Measurements from ENCODE around the gene TACC3.
A peak's percentile ranks its signal among the peaks of the same experiment; 100 is the strongest.

Gene TACC3

DNA sequence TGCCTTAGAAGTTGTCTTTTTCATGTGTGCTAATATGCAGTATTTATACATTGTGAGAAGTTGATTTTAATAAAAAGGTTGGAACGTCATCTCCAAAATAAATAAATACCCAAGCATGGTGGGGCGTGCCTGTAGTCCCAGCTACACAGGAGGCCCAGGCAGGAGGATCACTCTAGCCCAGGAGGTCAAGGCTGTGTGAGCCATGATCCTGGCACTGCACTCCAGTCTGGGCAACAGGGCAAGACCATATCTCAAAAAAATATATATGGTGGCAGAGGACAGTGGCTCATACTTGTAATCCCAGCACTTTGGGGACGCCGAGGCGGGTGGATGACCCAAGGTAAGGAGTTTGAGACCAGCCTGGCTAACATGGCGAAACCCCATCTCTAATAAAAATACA is 15.6 kb upstream of the TACC3 start:
- DNase-seq, result no peak

DNA sequence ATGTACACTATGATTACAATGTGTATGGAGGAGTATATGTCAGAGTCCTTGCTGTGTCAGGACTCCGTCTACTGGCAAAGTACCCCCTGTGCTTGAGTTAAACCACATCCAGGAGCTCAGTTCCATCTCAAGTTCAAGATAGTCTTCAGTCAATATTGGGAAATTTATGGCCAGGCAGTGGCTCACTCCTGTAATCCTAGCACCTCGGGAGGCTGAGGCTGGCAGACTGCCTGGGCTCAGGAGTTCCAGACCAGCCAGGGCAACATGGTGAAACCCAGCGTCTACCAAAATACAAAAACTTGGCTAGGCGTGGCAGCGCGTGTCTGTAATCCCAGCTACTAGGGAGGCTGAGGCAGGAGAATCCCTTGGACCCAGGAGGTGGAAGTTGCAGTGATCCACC is 15.0 kb upstream of the TACC3 start:
- no peak for DNase-seq

DNA sequence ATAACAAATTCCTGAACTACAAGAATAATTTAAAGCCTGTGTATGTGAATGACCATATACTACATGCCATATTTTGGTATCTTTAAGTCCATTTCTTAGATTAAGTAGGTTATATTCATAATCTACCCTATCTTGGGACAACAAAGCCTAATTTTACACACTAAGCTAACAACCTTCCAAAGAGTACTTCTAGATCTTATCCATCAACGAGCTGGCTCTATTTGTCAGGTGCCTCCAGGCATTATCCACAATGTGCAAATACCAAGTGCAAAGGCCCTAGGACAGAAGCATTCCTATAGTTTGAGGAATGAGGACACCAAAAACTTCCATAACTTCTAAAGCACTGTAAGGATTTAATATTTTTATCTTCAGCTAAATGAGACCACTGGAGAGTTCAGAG is 12.7 kb upstream of the TACC3 start:
- DNase-seq, result no peak

DNA sequence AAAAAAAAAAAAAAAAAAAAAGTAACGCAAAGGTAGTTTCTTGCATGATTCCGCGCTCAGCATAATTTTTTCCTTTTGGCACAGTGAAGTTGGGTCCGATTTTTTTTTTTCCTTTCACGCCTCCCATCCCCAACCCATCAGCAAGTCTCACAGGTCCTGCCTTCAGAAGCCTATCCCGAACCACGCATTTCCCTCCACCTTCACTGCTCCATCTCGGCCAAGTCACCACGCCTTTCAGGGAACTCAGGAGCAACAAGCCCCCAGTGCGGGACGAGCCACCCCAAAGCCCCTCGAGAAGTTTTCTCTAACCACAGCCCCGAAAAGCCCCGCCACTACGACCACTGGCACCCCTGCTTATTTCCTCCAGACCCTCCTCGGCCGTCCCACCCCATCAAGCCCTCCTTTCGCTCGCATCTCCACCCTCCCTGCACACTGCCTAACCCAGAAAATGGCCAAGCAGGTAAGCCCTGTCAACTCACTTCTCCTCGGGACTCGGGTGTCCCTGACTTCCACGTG is 10.2 kb upstream of the TACC3 start:
- DNase-seq, result no peak

DNA sequence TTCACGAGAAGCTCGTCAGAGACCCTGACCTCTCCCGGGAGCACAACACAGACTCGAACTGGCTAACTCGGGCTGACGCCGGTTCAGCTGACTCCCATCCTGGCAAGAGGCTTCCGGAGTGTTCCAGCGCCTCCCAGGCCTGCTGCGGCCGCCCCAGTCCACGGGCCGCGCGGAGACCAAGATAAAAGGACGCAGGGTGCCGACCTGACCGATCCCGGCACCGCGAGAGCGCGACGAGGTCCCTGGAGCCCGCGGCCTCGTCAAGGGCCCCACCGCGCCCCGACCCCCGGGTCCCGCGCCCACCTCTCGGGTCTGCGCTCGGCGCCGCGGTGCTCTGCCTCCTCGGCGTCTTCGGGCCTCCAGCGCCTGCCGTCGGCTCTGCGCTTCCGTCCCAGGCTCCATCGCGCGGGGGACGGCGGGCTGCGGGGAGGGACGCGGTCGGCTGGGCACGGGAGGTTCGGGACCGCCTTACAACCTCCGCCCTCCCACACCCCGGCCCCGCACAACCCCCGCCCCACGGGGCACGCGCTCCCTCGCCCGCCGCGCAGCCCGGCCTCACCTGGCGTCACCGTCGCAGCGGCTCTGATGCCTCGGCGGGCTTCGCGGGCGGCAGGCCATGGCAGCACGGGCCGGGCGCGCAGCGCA is 9.6 kb upstream of the TACC3 start:
- DNase-seq, result peak; percentile 37

DNA sequence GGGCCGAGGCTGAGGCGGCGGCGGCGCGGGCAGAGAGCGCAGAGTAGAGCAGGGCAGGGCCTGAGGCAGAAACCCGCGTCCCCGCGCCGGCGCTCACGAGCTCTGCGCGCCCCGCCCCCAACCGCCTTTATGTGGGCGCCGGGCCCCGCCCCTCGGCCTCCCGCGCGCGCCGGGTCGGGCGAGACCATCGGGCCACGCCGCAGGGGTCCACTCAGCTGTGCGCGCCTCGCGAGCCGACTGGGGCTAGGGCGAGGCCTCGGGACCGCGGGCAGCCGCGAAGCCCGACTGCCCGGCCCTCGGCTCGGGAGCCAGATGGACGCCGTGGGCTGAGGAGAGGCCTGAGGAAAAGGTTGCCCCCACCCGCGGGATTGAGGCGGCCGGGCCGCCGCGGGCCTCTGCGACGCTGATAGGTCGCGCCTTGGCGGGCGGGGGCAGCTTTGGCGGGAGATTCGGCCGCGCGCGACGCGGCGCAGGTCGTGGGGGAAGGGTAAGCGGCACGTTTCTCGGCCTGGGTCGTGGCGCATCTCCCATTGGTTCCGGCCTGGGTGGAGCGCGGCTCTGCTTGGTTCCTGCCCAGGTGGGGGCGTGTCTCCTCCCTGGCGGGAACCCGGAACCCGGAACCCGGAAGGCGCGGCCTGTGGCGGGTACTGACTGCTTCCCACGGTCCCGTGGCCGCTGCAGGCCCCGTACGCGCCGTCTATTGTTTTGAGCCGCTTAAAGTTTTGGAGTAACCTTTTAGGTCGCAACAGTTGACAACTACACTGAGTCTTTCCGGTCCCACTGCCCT is 8.9 kb upstream of the TACC3 start, which contains the start of gene SLBP:
Gene SLBP (minus strand): TSS at position 104 of the 787 bp plus-strand sequence. CDS start 131 bp downstream, outside the sequence.
- peak; percentile 99 for DNase-seq

DNA sequence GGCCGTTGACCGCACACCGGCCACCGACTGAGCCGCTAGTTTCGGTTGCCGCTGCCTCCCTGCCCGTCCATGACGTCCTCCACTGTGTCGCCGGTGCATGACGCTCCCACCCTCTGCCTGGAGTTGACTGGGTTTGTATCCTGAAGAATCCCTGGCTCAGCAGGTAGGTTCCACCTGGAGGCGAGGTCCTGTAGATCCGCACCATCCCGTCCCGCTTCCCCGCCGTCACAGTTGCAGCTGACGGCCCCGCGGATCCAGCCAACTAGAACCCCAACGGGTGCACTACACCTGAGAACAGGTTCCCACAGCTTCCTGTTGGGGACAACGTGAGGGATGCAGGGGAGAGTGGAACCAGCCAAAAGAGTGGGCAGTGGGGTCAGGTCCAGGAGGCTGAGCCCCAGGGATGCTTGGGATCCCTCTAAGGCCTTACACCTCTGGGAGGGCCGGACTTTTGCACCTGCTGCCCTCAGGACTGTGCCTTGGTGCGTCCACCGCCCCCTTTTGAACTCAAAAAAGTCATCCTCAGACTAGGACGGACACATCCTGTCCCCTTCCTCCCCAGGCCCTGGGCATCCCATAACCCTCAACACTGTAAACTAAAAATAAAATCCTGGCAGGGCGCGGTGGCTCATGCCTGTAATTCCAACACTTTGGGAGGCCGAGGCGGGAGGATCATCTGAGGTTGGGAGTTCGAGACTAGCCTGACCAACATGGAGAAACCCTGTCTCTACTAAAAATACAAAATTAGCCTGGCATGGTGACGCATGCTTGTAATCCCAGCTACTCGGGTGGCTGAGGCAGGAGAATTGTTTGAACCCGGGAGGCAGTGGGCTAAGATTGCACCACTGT is 8.1 kb upstream of the TACC3 start:
- DNase-seq, result no peak

DNA sequence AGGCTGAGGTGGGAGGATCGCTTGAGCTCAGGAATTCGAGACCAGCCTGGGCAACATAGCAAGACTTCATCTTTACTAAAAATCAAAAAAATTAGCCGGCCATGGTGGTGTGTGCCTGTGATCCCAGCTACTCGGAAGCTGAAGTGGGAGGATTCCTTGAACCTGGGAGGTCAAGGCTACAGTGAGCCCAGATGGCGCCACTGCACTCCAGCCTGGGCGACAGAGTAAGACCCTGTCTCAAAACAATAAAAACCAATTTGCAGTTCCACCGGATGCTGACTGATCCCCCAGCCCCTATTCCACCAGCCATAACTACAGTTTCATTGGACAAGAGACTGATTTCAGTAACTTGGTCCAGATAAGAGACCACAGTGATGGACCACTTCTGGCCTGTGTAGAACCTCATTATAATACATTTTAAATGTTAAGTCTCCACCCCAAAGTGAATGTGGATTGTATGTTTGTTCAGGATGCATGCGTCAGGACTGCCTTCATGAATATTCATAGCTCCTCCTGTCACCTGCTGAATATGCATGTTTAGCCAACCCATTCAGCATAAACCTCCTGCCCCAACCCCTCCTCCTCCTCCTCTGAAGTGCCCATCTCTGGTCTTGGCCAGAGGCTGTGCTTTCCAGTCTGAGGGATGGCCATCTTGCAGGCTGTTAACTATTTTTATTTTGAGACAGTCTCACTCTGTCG is 6.9 kb upstream of the TACC3 start:
- DNase-seq, result no peak

DNA sequence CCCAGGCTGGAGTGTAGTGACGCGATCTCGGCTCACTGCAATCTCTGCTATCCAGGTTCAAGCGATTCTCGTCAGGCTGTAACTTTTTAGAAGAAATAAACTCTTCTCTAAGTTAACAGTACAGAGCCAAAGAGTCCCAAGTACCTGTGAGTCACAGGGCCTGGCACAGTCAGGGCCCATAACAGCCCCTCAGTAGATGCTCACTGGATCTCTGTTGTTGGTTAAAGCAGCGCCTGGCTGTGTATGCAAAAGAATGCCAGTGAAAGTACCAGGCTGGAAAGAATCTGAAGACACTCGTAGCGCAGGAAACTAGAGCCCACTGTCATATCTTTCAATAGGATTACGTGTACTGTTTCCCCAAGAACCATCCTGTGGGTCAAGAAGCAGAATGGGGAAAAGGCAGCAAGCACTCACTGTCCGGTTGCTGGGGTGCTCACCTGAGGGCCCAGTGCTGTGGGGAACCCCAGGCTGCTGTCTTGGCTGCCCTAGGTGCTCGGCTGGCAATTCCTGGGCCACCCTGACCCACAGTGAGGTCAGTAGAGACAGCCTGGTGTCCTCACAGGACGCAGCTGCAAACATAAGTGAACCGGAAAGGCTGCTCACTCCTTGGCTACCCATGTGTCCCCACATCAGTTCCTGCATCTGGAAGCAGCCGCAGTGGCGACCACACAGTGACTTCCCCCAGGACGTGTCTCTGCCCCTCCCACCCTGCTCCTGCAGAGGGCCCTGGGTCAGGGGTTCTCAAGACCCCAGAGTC is 6.1 kb upstream of the TACC3 start:
- no peak for DNase-seq

DNA sequence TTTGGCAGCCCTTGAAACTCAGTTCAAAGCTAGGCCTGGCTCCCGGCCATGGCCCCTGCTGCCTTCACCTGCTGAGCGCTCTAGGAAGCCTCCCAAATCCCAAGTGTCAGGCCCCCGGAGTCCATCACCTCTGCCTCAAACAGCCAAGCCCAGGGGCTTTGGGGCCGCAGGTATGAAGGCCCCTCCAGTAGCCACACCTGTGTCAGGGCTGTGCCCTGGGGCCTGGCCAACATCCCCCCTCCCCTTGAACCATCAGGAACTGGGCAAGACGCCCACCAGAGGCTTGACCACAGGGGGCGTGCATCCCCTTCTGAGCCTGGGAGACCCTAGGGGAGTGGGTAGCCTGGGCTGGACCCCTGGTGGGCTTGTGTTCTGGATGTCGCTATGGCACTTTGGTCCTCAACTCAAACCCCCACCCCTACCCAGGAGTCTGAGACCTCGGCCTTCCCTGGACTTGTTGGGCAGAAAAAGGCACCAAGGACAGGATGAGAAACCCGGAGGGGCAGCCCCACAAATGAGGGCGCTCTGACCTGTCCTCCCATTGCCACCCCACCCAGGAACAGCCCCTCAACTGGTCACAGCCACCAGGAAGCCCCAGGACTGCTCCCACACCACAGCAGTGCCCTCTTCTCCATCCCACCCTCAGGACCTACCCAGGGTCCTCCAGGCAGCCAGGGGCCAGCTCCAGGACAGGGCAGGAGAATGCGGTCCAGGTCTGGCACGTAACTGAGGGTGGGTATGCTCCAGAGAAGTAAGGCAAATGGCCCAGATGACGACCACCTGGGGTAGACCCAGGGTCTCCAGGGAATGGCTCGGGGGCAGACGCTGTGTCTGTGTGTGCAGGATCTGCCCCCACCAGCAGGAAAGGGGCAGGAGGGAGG is 5.0 kb upstream of the TACC3 start:
- DNase-seq, result no peak

DNA sequence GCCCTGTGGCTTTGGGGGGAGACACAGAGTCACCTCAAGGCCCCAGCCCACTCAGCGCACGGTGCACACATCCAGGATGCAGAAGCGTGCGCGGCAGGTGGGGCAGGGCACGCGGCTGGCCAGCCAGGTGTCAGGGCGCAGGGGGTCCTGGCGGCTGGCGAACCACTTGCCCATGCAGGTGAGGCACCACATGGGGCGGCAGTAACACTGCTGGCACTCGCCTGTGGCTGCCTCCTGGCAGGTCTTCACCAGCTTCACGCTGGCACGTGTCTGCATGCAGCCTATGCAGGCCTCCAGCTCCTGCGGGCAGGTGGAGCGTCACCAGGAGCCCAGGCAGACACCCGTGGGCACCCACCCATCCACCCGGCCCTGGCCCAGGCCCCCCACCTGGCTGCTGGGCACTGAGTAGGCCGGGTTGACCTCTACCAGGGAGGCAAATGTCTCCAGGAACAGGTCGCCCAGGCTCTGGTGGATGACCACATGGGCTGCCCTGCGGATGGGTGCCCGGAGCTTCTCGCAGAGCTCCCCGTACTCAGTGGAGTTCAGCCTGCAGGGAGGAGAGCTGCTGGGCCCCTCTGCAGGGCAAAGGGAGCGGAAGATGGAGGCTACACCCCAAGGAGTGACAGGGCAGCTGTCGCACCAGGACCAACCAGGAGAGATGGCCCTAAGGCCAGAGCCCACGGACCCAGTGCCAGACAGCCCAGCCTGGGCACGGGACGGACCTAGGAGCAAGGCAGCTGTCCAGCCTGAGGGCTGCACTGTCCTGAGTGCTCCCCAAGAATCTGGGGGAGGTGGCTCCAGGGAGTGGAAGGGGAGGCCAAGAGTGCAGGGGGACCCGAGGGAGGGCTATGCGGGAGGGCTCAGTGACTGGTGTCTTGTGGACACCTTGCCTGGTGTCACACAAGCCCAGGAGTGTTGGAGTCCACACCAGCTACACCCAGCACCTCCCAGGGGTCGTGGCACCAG is 3.9 kb upstream of the TACC3 start:
- DNase-seq, result no peak

DNA sequence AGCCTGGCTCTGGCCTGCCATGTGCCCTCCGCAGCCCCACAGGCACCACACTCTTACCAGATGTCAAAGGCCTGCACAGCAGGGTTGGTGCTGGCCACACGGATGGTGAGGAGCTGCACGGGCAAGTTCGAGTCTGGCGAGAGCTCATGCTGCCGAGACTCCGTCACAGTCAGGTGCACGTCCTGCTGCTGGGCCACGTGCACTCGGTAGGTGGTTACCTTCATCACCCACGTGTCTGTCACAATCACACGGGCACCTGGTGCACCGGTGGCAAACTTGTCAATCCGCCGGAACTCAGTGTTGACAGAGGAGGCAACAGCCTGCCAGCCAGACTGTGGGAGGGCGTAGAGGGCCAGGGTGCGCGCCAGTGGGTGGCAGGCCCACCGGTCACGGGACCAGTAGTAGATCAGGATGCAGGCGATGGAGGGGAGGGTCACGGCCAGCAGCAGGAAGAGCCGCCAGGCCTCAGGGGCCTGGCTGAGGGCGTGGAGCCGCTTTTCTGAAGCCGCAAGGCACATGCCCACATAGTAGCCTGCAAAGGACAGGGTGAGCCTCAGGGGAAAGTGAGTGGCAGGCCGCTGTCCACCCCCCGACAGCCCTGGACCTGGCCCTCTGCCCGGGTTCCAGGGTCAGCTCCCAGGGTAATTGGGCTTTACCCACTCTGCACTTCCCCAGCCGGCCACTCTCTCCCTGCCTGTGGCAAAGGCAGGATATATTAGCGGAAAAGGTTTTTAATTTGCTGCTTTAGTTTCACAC is 3.0 kb upstream of the TACC3 start:
- DNase-seq, result no peak

DNA sequence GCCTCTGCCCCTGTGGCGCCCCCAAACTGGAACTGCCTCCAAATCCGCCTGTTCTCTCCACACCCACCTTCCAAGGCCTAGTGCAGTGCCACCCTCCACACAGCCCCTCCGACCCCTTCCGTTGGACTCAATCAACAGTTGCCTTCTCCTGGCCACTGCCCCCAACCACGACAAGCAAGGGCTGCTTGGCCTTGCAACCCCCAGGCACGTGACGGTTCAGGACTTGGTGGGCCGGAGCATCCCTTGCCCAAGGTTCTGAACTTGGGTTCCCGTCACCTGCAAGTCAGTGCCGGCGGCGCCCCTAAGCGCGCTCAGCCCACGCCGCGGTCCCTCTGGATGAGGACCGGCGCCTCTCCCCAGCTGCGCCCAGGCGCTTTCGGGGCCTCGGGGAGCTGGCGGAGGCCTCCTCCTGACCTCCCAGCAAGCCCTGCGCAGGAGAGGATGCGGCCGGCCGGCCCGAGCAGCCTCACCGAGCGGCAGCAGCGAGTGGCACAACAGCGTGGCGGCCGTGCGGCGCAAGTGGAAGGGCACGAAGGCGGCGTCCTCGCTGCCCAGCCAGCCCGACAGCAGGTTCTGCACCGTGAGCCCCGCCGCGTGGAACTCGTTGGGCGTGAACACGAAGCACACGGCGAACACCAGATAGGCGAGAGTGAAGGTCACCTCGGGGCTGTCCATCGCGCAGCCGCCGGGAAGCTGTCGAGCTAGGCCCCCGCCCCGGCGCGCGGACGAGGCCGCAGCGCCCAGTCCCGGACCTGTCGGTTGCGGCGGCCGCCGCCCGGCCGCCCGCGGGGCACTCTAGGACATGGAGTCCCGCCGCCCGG is 948 bp upstream of the TACC3 start:
- DNase-seq, result peak; percentile 57

DNA sequence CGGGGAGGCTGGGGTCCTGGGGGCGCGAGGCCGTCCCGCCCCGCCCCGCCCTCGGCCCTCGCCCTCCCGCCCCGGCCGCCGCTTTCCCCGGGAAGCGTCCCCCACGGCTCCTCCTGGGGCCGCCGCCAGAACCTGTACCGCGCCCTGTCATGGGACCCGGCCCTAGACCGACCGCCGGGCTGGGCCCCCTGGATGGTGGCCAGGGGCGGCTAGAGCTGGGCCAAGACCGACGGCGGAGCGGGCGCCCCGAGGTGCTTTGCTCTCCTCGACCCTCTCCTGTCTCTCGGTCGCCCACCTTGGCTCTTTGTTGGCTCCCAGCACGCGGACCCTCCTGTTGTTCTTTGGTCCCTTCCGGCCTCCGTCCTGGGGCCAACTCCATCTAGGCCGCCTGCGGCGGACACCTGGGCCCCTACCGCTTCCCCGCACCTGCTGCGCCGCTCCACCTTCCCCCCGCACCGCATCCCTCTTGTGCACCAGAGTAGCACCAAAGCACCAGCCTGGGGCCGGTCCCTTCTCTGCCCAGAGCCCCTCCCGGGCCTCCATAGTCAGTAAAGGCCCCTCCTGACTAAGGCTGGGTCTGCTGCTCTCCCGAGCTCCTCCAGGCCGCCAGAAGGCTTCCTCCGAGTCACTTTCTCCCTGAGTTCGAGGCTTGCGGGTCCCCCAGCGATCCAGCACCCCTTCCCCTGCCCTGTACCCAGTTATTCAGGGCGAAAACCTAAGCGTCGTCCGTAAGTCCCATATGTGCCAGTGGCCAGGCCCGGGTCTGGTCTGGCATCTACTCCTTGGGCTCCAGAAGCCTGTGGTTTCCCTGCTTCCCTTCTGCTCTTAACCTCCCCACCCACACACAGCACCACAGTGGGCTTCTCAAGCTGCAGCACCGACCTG is 587 bp downstream of the TACC3 start:
- DNase-seq, result no peak

DNA sequence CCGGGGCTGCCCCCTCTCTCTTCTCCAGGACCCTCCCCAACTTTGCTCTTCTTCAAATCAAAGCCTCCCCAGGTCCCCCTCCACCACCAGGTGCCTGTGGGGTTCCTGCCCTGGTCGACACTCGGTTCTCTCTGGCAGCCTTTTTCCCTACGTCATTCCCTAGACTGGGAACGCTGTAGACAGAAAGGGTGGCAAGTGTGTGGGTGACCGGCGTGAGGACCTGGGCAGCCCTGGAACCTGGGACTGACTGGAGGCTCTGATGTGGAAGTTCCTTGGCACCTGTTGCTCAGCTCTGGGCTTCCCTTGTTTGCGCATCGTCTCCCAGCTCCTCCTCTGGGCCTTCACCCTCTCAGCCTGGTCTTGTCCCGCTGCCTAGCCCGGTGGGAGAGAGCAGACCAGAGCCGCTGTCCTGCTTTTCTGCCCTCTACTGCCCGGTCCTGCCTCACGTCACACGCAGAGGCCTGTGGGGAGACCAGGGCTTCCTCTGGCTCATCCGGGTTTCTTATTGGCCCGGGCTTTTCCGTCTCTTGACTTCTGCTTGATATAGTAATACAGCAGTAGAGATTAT is 1.3 kb downstream of the TACC3 start:
- DNase-seq, result no peak

DNA sequence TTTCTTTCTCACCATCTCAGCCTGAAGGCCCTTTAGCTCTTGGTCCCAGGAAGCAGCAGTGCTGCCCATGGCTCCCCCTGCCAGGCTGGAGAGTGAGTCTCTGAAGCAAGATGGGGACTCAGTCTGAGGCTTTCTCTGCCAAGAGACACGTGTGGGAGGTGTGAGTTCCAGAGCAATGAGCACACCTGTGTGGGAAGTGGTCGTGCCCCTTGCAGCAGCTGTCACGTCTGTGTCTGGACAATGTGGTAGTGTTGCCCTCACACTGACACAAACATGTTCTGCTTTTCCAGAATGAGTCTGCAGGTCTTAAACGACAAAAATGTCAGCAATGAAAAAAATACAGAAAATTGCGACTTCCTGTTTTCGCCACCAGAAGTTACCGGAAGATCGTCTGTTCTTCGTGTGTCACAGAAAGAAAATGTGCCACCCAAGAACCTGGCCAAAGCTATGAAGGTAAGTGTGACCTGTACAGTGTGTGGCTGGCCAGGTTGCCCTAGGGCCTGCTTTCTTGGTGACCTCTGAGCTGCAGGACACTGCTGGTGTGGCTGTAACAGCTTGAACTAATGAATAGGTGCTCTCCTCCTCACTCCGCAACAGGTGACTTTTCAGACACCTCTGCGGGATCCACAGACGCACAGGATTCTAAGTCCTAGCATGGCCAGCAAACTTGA is 1.9 kb downstream of the TACC3 start:
- peak; percentile 61 for DNase-seq
